ENCODE data around the gene IFITM2.

- TF ChIP-seq CTCF (IDR thresholded peaks at IDR 0.05) (no peak), EZH2 (IDR thresholded peaks at IDR 0.05; ENCODE audit: borderline replicate concordance, insufficient read depth, low read depth, low read length, poor library complexity, severe bottlenecking) (no peak)
Observed at GRCh38 chr11:337711-338110, 30.1 kb downstream of the IFITM2 start.

Data from B cell (primary cell).